SK-N-MC (cell line): ENCODE measurements around the gene RAB30.
"Not testable (repeated sequence)": the region's sequence is repeated elsewhere in the genome, so short reads cannot be mapped to it uniquely, and the experiment has no call there.

ENCODE experiments used
- DNase-seq: peaks from one replicate; pipeline ENCODE4 v3.0.0-alpha.2; 2011; ENCODE audit warnings: low read depth, low spot score
- H3K27ac ChIP-seq: fragments of 200-600 bp; sonication (generic); 2 replicates; pipeline ENCODE4 v1.5.1; 2016; ENCODE audit warnings: mixed run types
- H3K36me3 ChIP-seq: fragments of 200-600 bp; sonication (generic); 2 replicates; pipeline ENCODE4 v1.6.1; 2017; ENCODE audit warnings: antibody characterized with exemption, low read length, mixed read lengths; ENCODE audit not compliant: insufficient read depth
- H3K4me3 ChIP-seq: fragments of 200-600 bp; sonication (generic); 2 replicates; pipeline ENCODE4 v1.5.1; 2016
- H3K9ac ChIP-seq: fragments of 200-600 bp; sonication (generic); 2 replicates; pipeline ENCODE4 v1.8.0; 2017; ENCODE audit warnings: mixed run types, mixed read lengths; ENCODE audit not compliant: insufficient read length
- H3K9me3 ChIP-seq: fragments of 200-600 bp; sonication (generic); 2 replicates; pipeline ENCODE4 v1.6.1; 2017; ENCODE audit warnings: low read depth, mild to moderate bottlenecking, antibody characterized with exemption, low read length, moderate library complexity, mixed read lengths
- EZH2 ChIP-seq: fragments of 200-600 bp; sonication (generic); IDR thresholded peaks from one replicate; pipeline ENCODE4 v1.6.1; 2017; ENCODE audit warnings: antibody characterized with exemption
- FOXP2 ChIP-seq: optimal IDR thresholded peaks from 2 replicates; pipeline ENCODE3; 2011; ENCODE audit warnings: mild to moderate bottlenecking, moderate library complexity; ENCODE audit not compliant: insufficient read depth; ENCODE audit errors: extremely low read length, control extremely low read depth
- POLR2AphosphoS5 ChIP-seq: IDR thresholded peaks from 2 replicates; pipeline ENCODE4 v1.6.1; 2012; ENCODE audit warnings: mild to moderate bottlenecking, low read depth, low read length, borderline replicate concordance

Gene RAB30

GRCh38 chr11:82944198-82944597 is 127.5 kb downstream of the RAB30 start:
- H3K4me3 ChIP-seq: no peak overlapping the region
- H3K9ac ChIP-seq: no peak overlapping the region
- H3K36me3 ChIP-seq: no peaks in the 10 kb centered on the region
- no peak overlapping the region for H3K27ac ChIP-seq
- no peaks in the 10 kb centered on the region for H3K9me3 ChIP-seq
- DNase-seq: no peak
- TF ChIP-seq FOXP2: no peak
- no peak for TF ChIP-seq POLR2AphosphoS5
- TF ChIP-seq EZH2: no peak

- not testable (repeated sequence) for H3K9ac ChIP-seq, H3K4me3 ChIP-seq, H3K36me3 ChIP-seq, H3K9me3 ChIP-seq, DNase-seq, H3K27ac ChIP-seq
These were observed 128.3 kb downstream of the RAB30 start for GRCh38 chr11:82943430-82943829.

GRCh38 chr11:82942376-82942775 is 129.3 kb downstream of the RAB30 start:
- no peaks in the 10 kb centered on the region for H3K36me3 ChIP-seq
- no peak for DNase-seq
- H3K4me3 ChIP-seq: no peak overlapping the region
- TF ChIP-seq EZH2 (no peak), POLR2AphosphoS5 (no peak), FOXP2 (no peak)
- no peak overlapping the region for H3K27ac ChIP-seq
- H3K9me3 ChIP-seq: no peaks in the 10 kb centered on the region
- H3K9ac ChIP-seq: no peak overlapping the region

GRCh38 chr11:82939456-82939855 is 132.2 kb downstream of the RAB30 start:
- no peak overlapping the region for H3K27ac ChIP-seq
- peaks cover 9% of the 10 kb centered on the region; the same call in 1 of the 2 replicates for H3K36me3 ChIP-seq
- H3K4me3 ChIP-seq: no peak overlapping the region
- H3K9me3 ChIP-seq: no peaks in the 10 kb centered on the region
- no peak overlapping the region for H3K9ac ChIP-seq
- TF ChIP-seq FOXP2 (no peak), EZH2 (no peak), POLR2AphosphoS5 (no peak)
- DNase-seq: no peak

- Histone ChIP-seq H3K4me3 (no peak overlapping the region), H3K9ac (no peak overlapping the region), H3K36me3 (peaks cover 28% of the 10 kb centered on the region), H3K9me3 (no peaks in the 10 kb centered on the region), H3K27ac (no peak overlapping the region)
- no peak for DNase-seq
- TF ChIP-seq FOXP2: no peak
- no peak for TF ChIP-seq EZH2
- TF ChIP-seq POLR2AphosphoS5: no peak
These were observed 134.1 kb downstream of the RAB30 start for GRCh38 chr11:82937554-82937953.

- H3K9me3 ChIP-seq: no peaks in the 10 kb centered on the region
- DNase-seq: no peak
- H3K9ac ChIP-seq: no peak overlapping the region
- TF ChIP-seq FOXP2 (no peak), POLR2AphosphoS5 (no peak), EZH2 (no peak)
- H3K4me3 ChIP-seq: no peak overlapping the region
- H3K36me3 ChIP-seq: peaks cover 39% of the 10 kb centered on the region
- H3K27ac ChIP-seq: no peak overlapping the region
These were observed 135.4 kb downstream of the RAB30 start for GRCh38 chr11:82936261-82936660.

GRCh38 chr11:82932564-82932963 is 139.1 kb downstream of the RAB30 start:
- H3K9me3 ChIP-seq: no peaks in the 10 kb centered on the region
- no peak overlapping the region for H3K27ac ChIP-seq
- no peak overlapping the region for H3K9ac ChIP-seq
- no peak for DNase-seq
- peaks cover 62% of the 10 kb centered on the region for H3K36me3 ChIP-seq
- no peak overlapping the region for H3K4me3 ChIP-seq
- TF ChIP-seq EZH2: no peak
- no peak for TF ChIP-seq FOXP2
- TF ChIP-seq POLR2AphosphoS5: no peak

GRCh38 chr11:82930734-82931133 is 141.0 kb downstream of the RAB30 start:
- H3K4me3 ChIP-seq: no peak overlapping the region
- H3K36me3 ChIP-seq: peaks cover 63% of the 10 kb centered on the region
- no peak for TF ChIP-seq POLR2AphosphoS5
- TF ChIP-seq EZH2: no peak
- TF ChIP-seq FOXP2: no peak
- H3K9me3 ChIP-seq: no peaks in the 10 kb centered on the region
- H3K9ac ChIP-seq: no peak overlapping the region
- H3K27ac ChIP-seq: no peak overlapping the region
- DNase-seq: no peak

GRCh38 chr11:82930229-82930628 is 141.5 kb downstream of the RAB30 start:
- DNase-seq: no peak
- no peak overlapping the region for H3K4me3 ChIP-seq
- peaks cover 64% of the 10 kb centered on the region for H3K36me3 ChIP-seq

GRCh38 chr11:82929121-82929520 is 142.6 kb downstream of the RAB30 start:
- TF ChIP-seq POLR2AphosphoS5: no peak
- no peak for TF ChIP-seq EZH2
- no peak for TF ChIP-seq FOXP2
- Histone ChIP-seq H3K9ac (no peak overlapping the region), H3K4me3 (no peak overlapping the region), H3K27ac (no peak overlapping the region), H3K9me3 (no peaks in the 10 kb centered on the region), H3K36me3 (peaks cover 62% of the 10 kb centered on the region)
- no peak for DNase-seq

More at GRCh38 chr11:82930229-82930628, 141.5 kb downstream of the RAB30 start:
- Histone ChIP-seq H3K9ac (no peak overlapping the region), H3K9me3 (no peaks in the 10 kb centered on the region), H3K27ac (no peak overlapping the region)
- TF ChIP-seq POLR2AphosphoS5 (no peak), FOXP2 (no peak), EZH2 (no peak)
